Measurements from ENCODE around the gene MRPL52. TPM values are rescaled to one million over a fixed set of nuclear protein-coding genes. Genes with fewer than 3 reads are reported as not detected.

The MRPL52 gene
- total and polyA plus RNA-seq, 2 of the 13 experiments (the other 11 are each of a cell fraction or from before 2014, with no cell fraction given), result 118 to 329 TPM

DNA sequence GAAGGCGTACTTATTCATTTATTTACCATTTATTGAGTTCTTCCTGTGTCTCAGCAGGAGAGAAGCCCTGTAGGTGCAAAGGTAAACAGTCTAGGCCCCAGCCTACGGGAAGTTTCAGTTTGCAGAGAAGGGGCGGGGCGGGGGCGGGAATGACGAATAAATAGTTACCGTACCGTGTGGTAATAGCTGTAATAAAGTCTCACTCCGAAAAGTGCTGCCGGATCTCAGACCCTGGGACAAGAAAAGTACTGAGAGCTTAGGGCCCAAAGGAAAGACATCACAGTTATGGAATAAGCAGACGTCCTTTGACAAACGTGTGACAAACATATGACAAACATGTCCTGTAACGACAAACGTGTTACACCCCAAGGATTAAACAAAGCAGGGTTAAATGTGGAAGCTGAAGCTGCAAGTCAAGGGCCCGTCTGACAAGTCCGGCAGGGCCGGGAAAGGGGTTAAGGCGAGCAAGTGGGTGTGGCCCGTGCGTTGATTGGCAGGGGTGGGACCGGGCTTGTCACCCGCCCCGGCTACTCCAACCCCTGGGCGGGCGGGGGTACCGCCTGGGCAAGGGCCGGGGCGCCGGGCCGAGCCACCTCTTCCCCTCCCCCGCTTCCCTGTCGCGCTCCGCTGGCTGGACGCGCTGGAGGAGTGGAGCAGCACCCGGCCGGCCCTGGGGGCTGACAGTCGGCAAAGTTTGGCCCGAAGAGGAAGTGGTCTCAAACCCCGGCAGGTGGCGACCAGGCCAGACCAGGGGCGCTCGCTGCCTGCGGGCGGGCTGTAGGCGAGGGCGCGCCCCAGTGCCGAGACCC, 41.7 kb downstream of the MRPL52 start, which contains the start of gene LRP10 (continued):
- peak; percentile 100 for TF ChIP-seq ZNF816 (CRISPR knock-in tag; IDR thresholded peaks at IDR 0.05; ENCODE audit: borderline replicate concordance)
- peak; percentile 92; the same call in 1 of the 2 replicates for TF ChIP-seq DNMT1 (CRISPR knock-in tag; IDR thresholded peaks at IDR 0.05)
- TF ChIP-seq ZNF547 (CRISPR knock-in tag; IDR thresholded peaks at IDR 0.05), result peak; percentile 98
- no peak; the same call in 1 of the 2 replicates for TF ChIP-seq STAT5B (CRISPR knock-in tag; IDR thresholded peaks at IDR 0.05)
- TF ChIP-seq, protein P1, sequence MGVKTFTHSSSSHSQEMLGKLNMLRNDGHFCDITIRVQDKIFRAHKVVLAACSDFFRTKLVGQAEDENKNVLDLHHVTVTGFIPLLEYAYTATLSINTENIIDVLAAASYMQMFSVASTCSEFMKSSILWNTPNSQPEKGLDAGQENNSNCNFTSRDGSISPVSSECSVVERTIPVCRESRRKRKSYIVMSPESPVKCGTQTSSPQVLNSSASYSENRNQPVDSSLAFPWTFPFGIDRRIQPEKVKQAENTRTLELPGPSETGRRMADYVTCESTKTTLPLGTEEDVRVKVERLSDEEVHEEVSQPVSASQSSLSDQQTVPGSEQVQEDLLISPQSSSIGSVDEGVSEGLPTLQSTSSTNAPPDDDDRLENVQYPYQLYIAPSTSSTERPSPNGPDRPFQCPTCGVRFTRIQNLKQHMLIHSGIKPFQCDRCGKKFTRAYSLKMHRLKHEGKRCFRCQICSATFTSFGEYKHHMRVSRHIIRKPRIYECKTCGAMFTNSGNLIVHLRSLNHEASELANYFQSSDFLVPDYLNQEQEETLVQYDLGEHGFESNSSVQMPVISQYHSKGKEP (CRISPR knock-in tag; IDR thresholded peaks at IDR 0.05), result peak; percentile 11; the same call in 1 of the 2 replicates
- TF ChIP-seq, protein P2, sequence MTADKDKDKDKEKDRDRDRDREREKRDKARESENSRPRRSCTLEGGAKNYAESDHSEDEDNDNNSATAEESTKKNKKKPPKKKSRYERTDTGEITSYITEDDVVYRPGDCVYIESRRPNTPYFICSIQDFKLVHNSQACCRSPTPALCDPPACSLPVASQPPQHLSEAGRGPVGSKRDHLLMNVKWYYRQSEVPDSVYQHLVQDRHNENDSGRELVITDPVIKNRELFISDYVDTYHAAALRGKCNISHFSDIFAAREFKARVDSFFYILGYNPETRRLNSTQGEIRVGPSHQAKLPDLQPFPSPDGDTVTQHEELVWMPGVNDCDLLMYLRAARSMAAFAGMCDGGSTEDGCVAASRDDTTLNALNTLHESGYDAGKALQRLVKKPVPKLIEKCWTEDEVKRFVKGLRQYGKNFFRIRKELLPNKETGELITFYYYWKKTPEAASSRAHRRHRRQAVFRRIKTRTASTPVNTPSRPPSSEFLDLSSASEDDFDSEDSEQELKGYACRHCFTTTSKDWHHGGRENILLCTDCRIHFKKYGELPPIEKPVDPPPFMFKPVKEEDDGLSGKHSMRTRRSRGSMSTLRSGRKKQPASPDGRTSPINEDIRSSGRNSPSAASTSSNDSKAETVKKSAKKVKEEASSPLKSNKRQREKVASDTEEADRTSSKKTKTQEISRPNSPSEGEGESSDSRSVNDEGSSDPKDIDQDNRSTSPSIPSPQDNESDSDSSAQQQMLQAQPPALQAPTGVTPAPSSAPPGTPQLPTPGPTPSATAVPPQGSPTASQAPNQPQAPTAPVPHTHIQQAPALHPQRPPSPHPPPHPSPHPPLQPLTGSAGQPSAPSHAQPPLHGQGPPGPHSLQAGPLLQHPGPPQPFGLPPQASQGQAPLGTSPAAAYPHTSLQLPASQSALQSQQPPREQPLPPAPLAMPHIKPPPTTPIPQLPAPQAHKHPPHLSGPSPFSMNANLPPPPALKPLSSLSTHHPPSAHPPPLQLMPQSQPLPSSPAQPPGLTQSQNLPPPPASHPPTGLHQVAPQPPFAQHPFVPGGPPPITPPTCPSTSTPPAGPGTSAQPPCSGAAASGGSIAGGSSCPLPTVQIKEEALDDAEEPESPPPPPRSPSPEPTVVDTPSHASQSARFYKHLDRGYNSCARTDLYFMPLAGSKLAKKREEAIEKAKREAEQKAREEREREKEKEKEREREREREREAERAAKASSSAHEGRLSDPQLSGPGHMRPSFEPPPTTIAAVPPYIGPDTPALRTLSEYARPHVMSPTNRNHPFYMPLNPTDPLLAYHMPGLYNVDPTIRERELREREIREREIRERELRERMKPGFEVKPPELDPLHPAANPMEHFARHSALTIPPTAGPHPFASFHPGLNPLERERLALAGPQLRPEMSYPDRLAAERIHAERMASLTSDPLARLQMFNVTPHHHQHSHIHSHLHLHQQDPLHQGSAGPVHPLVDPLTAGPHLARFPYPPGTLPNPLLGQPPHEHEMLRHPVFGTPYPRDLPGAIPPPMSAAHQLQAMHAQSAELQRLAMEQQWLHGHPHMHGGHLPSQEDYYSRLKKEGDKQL (CRISPR knock-in tag; IDR thresholded peaks at IDR 0.05; ENCODE audit: low read depth), result peak; percentile 81
- TF ChIP-seq ZNF136 (CRISPR knock-in tag; IDR thresholded peaks at IDR 0.05; ENCODE audit: low read depth), result peak; percentile 98
- no peak for TF ChIP-seq FOXP1 (IDR thresholded peaks at IDR 0.05)
- TF ChIP-seq FOXP1 (CRISPR knock-in tag; IDR thresholded peaks at IDR 0.05), result peak; percentile 97
- TF ChIP-seq NR3C1 (CRISPR knock-in tag; IDR thresholded peaks at IDR 0.05), result no peak; the same call in 1 of the 2 replicates
- TF ChIP-seq FOXA3 (CRISPR knock-in tag; IDR thresholded peaks at IDR 0.05), result peak; percentile 94
- peak; percentile 42; the same call in 1 of the 2 replicates for TF ChIP-seq BHLHE40 (IDR thresholded peaks at IDR 0.05; ENCODE audit: low read length)
- peak; percentile 63 for TF ChIP-seq GATAD1 (CRISPR knock-in tag; IDR thresholded peaks at IDR 0.05)
- TF ChIP-seq AGO1 (IDR thresholded peaks at IDR 0.05; ENCODE audit: low read depth, low read length, poor library complexity, severe bottlenecking), result peak; percentile 63
- TF ChIP-seq ZFP36 (IDR thresholded peaks at IDR 0.05; ENCODE audit: borderline replicate concordance, low read depth, low read length, partially characterized antibody), result no peak
- peak; percentile 94 for TF ChIP-seq ZNF619 (CRISPR knock-in tag; IDR thresholded peaks at IDR 0.05)
- TF ChIP-seq CBX1 (IDR thresholded peaks at IDR 0.05; ENCODE audit: low read depth), result peak; percentile 81
- TF ChIP-seq ZMAT3 (CRISPR knock-in tag; conservative IDR thresholded peaks at IDR 0.05), result peak; percentile 89
- TF ChIP-seq, protein P3, sequence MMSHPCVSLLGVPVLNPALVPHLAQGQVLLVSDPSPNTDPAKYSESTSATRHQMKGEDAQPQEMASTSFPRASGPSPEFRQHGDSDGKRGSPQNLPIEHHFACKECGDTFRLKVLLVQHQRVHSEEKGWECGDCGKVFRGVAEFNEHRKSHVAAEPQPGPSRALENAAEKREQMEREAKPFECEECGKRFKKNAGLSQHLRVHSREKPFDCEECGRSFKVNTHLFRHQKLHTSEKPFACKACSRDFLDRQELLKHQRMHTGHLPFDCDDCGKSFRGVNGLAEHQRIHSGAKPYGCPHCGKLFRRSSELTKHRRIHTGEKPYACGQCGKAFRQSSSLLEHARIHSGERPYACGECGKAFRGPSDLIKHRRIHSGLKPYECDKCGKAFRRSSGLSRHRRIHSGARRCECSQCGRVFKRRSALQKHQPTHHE (CRISPR knock-in tag; IDR thresholded peaks at IDR 0.05; ENCODE audit: borderline replicate concordance), result peak; percentile 99
- TF ChIP-seq ZNF282 (IDR thresholded peaks at IDR 0.05; ENCODE audit: partially characterized antibody), result no peak
- no peak for TF ChIP-seq NONO (IDR thresholded peaks at IDR 0.05)
- peak; percentile 85 for TF ChIP-seq NONO (CRISPR knock-in tag; conservative IDR thresholded peaks at IDR 0.05)

Measured in HepG2 (cell line).